Aorta (tissue), 5 donors: Measurements from ENCODE around the gene TRIM67. TPM values are rescaled to one million over a fixed set of nuclear protein-coding genes. Genes with fewer than 3 reads are reported as not detected.

Source experiments
- ATAC-seq: fragments of 200-7000 bp; cut with Tn5 transposase; one replicate; pipeline ENCODE4 v1.9.1; 2022; ENCODE audit warnings: moderate library complexity; ENCODE audit not compliant: low FRiP score
- DNase-seq, 2 donors: peaks; one replicate each; pipeline ENCODE4 v3.0.0-alpha.2; 2020
- H3K27ac ChIP-seq, 2 donors: one replicate each; pipeline ENCODE4 v1.5.1; 2013; ENCODE audit warnings: low read length in 2 of 2, mild to moderate bottlenecking in 2 of 2, moderate library complexity in 2 of 2, control low read depth in 1 of 2, inconsistent platforms in 1 of 2, low read depth in 1 of 2
- H3K27me3 ChIP-seq, 2 donors: one replicate each; pipeline ENCODE4 v1.6.1; 2013; ENCODE audit warnings: control low read depth in 1 of 2, low read length in 1 of 2, mild to moderate bottlenecking in 1 of 2, moderate library complexity in 1 of 2; ENCODE audit not compliant: insufficient read depth in 2 of 2, control insufficient read depth in 1 of 2
- H3K36me3 ChIP-seq, 2 donors: one replicate each; pipeline ENCODE4 v1.6.1; 2013; ENCODE audit warnings: control low read depth in 1 of 2, low read length in 1 of 2, mild to moderate bottlenecking in 1 of 2; ENCODE audit not compliant: insufficient read depth in 2 of 2, control insufficient read depth in 1 of 2
- H3K4me1 ChIP-seq, 2 donors: one replicate each; pipeline ENCODE4 v1.6.1; 2013; ENCODE audit warnings: low read length in 2 of 2, control low read depth in 1 of 2, mild to moderate bottlenecking in 1 of 2, moderate library complexity in 1 of 2; ENCODE audit not compliant: insufficient read depth in 2 of 2, control insufficient read depth in 1 of 2
- H3K4me3 ChIP-seq, 2 donors: one replicate each; pipeline ENCODE4 v1.5.1; 2013; ENCODE audit warnings: low read length in 2 of 2, control low read depth in 1 of 2, mild to moderate bottlenecking in 1 of 2
- H3K9me3 ChIP-seq: one replicate; pipeline ENCODE4 v1.6.1; 2013; ENCODE audit warnings: mild to moderate bottlenecking, low read length; ENCODE audit not compliant: control insufficient read depth
- WGBS, 2 donors: extraction: QIAGEN DNeasy Blood & Tissue Kit; methylation state at CpG; one replicate each; pipeline ENCODE4 v1.1.7; 2013; 5-methylcytosine and 5-hydroxymethylcytosine counted together
- intact Hi-C, 2 donors: fragments of 100-400 bp; cut with DNase I; formaldehyde crosslinking; loops; one replicate each; pipeline versions ENCODE4 v1.14.2 to v1.15.0; 2022
- polyA plus RNA-seq, 2 donors: library from polyadenylated mRNA; stranded (reverse); fragments of 200-250 nt; gene quantifications; one replicate each; pipeline ENCODE4 v1.2.3, GENCODE V29; 2013
- total RNA-seq, 2 donors: library from RNA; stranded (reverse); fragmentation: NEBNext Ultra II Directional; extraction: Animal tissue kit (Norgen Biotek cat#: 25700); gene quantifications; one replicate each; pipeline ENCODE4 v1.2.1, GENCODE V29; 2021
- donor health status: healthy with polysubstance abuse.
- donor health status: Bipolar disorder and iron deficiency.
- donor health status: DM: no; HTN: no; CAD: no.
- donor health status: DM: no; HTN: no; CAD: no.
- donor health status: DM: yes; HTN: yes; CAD: no.

TRIM67 gene
- total and polyA plus RNA-seq, 4 donors = under 0.01 TPM; not detected in 3

DNA sequence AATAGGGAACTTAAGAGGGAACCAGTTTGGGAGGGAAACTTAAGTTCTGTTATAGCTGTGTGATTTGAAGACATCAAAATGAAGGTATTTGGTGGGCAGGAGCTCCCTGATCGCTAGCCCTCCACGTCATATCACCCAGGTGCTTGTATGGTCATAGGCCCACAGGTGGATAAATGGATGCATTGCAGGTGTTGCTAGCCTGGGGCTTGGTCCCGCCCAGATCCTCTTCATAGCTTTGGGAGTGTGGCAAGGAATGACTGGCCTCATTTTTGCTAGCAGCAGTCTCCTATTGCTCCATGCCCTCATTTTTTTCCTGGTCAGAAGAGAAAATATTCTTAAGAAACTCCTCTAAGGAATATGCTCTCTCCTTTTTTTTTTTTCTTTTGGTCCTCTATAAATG is 90.5 kb downstream of the TRIM67 start:
- DNase-seq = no peak

DNA sequence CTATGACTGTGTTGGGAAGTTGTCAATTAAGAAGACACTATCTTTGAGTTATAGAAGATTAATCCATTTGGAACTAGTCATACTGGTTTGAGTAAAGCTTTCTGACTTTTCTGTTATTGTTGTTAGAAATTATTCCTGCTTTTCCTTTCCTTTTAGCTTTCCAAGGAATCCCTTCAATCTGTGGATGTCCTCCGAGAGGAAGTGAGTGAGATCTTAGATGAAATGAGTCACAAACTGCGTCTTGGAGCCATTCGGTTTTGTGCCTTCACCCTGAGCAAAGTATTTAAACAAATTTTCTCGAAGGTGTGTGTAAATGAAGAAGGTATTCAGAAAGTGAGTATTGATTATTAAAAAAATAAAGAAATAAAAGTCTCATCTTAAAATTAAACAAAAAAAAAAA is 98.5 kb downstream of the TRIM67 start:
- no peaks in the 10 kb centered on the region for H3K27me3 ChIP-seq
- H3K9me3 ChIP-seq = no peaks in the 10 kb centered on the region
- H3K4me3 ChIP-seq = no peak overlapping the region
- no peaks in the 10 kb centered on the region for H3K4me1 ChIP-seq
- DNase-seq = no peak
- no peak overlapping the region for H3K27ac ChIP-seq
- no peak for ATAC-seq
- peaks cover 2 to 3% of the 10 kb centered on the region in 2 donors for H3K36me3 ChIP-seq
- WGBS, 2 donors = 89 to 91% methylated on average over 4 of the region's 4 CpGs
- intact Hi-C loops = no loop called here

More for the DNA sequence above, 90.5 kb downstream of the TRIM67 start:
- Histone ChIP-seq H3K4me1 (peaks cover 0 to 2% of the 10 kb centered on the region in 2 donors), H3K36me3 (peaks cover 3 to 5% of the 10 kb centered on the region in 2 donors), H3K4me3 (no peak overlapping the region), H3K27ac (no peak overlapping the region), H3K9me3 (no peaks in the 10 kb centered on the region), H3K27me3 (no peaks in the 10 kb centered on the region)
- ATAC-seq = no peak
- intact Hi-C loops = no loop called here
- WGBS, 2 donors = 91 to 93% methylated on average over 3 of the region's 3 CpGs

DNA sequence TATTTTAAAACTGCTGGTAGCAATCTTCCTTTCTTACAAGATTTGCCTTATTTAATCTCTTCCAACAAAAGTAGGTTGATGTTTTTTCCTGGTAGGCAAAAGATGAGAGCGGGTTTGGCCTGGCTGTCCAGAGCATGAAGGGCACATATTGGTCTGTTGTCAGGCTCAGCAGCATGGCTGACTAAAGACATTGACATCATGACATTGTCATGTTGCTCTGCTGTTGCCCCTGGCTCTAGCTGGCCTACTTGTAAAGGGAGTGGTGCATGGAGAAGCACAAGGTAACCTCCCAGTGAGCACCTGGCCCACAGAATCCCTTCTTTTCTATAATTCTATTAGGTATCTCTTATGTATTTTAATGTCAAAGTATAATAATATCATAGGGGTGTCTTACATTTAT is 102.8 kb downstream of the TRIM67 start:
- Histone ChIP-seq H3K9me3 (no peaks in the 10 kb centered on the region), H3K4me1 (no peaks in the 10 kb centered on the region), H3K27ac (no peak overlapping the region), H3K27me3 (no peaks in the 10 kb centered on the region), H3K36me3 (peaks cover 2 to 9% of the 10 kb centered on the region in 2 donors), H3K4me3 (no peak overlapping the region)
- no peak for ATAC-seq
- WGBS, 2 donors = 96 to 99% methylated on average over 1 of the region's 1 CpG
- intact Hi-C loops = no loop called here
- DNase-seq = no peak

DNA sequence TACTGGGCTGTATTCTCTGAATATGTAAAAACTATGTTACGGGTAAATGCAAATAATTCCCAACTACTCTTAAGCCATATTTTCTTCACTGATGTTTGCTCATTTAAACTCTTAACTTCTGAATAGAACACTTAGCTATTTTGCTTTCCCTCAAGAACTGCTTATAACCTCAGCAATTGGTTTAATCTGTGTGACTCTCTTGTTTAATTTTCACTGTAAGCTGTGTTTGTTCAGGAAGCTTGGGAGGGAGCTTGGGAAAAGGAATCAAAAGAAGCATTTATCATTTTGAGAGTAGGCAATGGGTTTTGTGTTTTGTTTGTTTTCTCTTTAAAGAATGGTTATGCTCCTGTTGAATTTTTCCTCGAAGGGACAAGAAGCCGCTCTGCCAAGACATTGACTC is 103.5 kb downstream of the TRIM67 start:
- peaks cover 2 to 9% of the 10 kb centered on the region in 2 donors for H3K36me3 ChIP-seq
- intact Hi-C loops = no loop called here
- no peak overlapping the region for H3K27ac ChIP-seq
- H3K4me1 ChIP-seq = no peaks in the 10 kb centered on the region
- ATAC-seq = no peak
- no peaks in the 10 kb centered on the region for H3K27me3 ChIP-seq
- DNase-seq = no peak
- H3K4me3 ChIP-seq = no peak overlapping the region
- WGBS, 2 donors = 80 to 86% methylated on average over 3 of the region's 3 CpGs
- no peaks in the 10 kb centered on the region for H3K9me3 ChIP-seq

DNA sequence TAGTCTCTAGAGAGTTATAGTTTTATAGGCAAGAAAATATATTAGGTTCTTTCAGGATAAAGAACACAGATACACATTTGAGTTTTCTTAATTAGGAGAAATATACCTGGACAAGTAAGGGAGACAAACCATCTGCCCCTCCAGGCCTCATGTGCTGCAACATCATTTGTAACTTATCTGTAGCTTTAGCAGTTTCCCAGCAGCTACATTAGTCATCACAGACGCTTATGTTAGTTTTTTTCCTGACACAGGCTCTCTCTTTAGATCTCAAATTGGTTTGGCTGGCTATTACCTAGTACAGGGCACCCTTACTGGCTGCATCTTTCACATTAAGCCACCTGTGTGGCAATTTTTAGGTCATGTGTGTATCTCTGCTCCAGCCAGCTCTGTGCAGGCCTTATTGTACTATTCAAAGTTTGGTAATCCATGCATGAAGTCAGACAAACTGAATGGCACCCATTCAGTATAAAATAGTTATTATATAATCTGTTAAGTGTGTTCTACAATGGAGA is 105.0 kb downstream of the TRIM67 start:
- peaks cover 0 to 13% of the 10 kb centered on the region in 2 donors for H3K36me3 ChIP-seq
- no peaks in the 10 kb centered on the region for H3K9me3 ChIP-seq
- H3K27ac ChIP-seq = no peak overlapping the region
- ATAC-seq (no peak), DNase-seq (no peak)
- H3K4me1 ChIP-seq = no peaks in the 10 kb centered on the region
- H3K4me3 ChIP-seq = no peak overlapping the region
- intact Hi-C loops = no loop called here
- no peaks in the 10 kb centered on the region for H3K27me3 ChIP-seq
- 74 to 76% methylated on average over 1 of the region's 1 CpG for WGBS, 2 donors

Other genes with a start within 250 kb of the TRIM67 start
- 10 to 100 TPM; 19.3 to 22.6 TPM for gene TTC13, start 183.2 kb upstream of the TRIM67 start, total RNA-seq
- gene TTC13, start 183.2 kb upstream of the TRIM67 start, polyA plus RNA-seq = 1 to 10 TPM; 6.0 to 10.0 TPM
- gene ARV1, start 183.0 kb upstream of the TRIM67 start, total RNA-seq = 10 to 100 TPM; 10.7 to 12.2 TPM
- gene ARV1, start 183.0 kb upstream of the TRIM67 start, polyA plus RNA-seq = 10 to 100 TPM; 11.6 to 19.6 TPM
- 10 to 100 TPM; 10.1 to 11.5 TPM for gene FAM89A, start 121.8 kb upstream of the TRIM67 start, total RNA-seq
- 1 to 10 TPM; 3.6 to 6.0 TPM for gene FAM89A, start 121.8 kb upstream of the TRIM67 start, polyA plus RNA-seq
- gene GNPAT, start 79.2 kb downstream of the TRIM67 start, total RNA-seq = 10 to 100 TPM; 33.5 to 36.6 TPM
- 10 to 100 TPM; 29.9 to 36.1 TPM for gene GNPAT, start 79.2 kb downstream of the TRIM67 start, polyA plus RNA-seq
- gene EXOC8, start 175.8 kb downstream of the TRIM67 start, total RNA-seq = 10 to 100 TPM; 15.7 to 17.2 TPM
- 1 to 10 TPM; 3.4 to 5.6 TPM for gene EXOC8, start 175.8 kb downstream of the TRIM67 start, polyA plus RNA-seq
- 10 to 100 TPM in 1 of 2 donors, 1 to 10 TPM in 1; 9.3 to 12.1 TPM for gene SPRTN, start 176.2 kb downstream of the TRIM67 start, total RNA-seq
- 1 to 10 TPM; 3.5 to 4.0 TPM for gene SPRTN, start 176.2 kb downstream of the TRIM67 start, polyA plus RNA-seq